Cardiac muscle cell (in vitro differentiated cells and primary cell): ENCODE data around the gene PTGFRN. TPM values are rescaled to one million over a fixed set of nuclear protein-coding genes. Genes with fewer than 3 reads are reported as not detected.
A peak's percentile ranks its signal among the peaks of the same experiment; 100 is the strongest.
"Not testable (repeated sequence)": the region's sequence is repeated elsewhere in the genome, so short reads cannot be mapped to it uniquely, and the experiment has no call there.

Experiments used
- DNase-seq, 2 donors: peaks; one replicate each; pipeline versions ENCODE4 v3.0.0 to v3.0.0-alpha.2; 2010 to 2017; ENCODE audit warnings: low read depth in 1 of 2, low spot score in 1 of 2
- H3K27ac ChIP-seq: fragments of 200-600 bp; sonication (generic); 2 replicates; pipeline ENCODE4 v1.5.1; 2016
- H3K27me3 ChIP-seq: fragments of 200-600 bp; sonication (generic); 2 replicates; pipeline ENCODE4 v1.6.0; 2016; ENCODE audit warnings: control low read depth
- H3K36me3 ChIP-seq: fragments of 200-600 bp; sonication (generic); 2 replicates; pipeline ENCODE4 v1.5.1; 2016; ENCODE audit warnings: control low read depth
- H3K4me1 ChIP-seq: fragments of 200-600 bp; sonication (generic); 2 replicates; pipeline ENCODE4 v1.8.1; 2017; ENCODE audit warnings: low read depth, mild to moderate bottlenecking, mixed run types
- H3K4me3 ChIP-seq: fragments of 200-600 bp; sonication (generic); 2 replicates; pipeline ENCODE4 v1.5.1; 2016; ENCODE audit warnings: mild to moderate bottlenecking
- H3K9me3 ChIP-seq: fragments of 200-600 bp; sonication (generic); 2 replicates; pipeline ENCODE4 v1.5.1; 2017; ENCODE audit warnings: low read depth, mild to moderate bottlenecking, control low read depth
- polyA plus RNA-seq: library from polyadenylated mRNA; unstranded; fragments of >200 nt; fragmentation: Nextera tagmentation; extraction: Ambion mirVana; gene quantifications from 2 replicates; pipeline ENCODE4 v1.2.1, GENCODE V29; 2016
- total RNA-seq: library from RNA; depleted of rRNA; stranded (reverse); fragments of >200 nt; gene quantifications from 2 replicates; pipeline ENCODE4 v1.2.3, GENCODE V29; 2016
- TF ChIP-seq, protein P1 (sequence below): IDR thresholded peaks from 2 replicates; pipeline ENCODE4 v1.5.1; 2012; ENCODE audit warnings: low read depth, mild to moderate bottlenecking, low read length

The PTGFRN gene
- total RNA-seq (69.7 and 72.4 TPM in 2 replicates), polyA plus RNA-seq (47.5 and 60.1 TPM in 2 replicates)

DNA sequence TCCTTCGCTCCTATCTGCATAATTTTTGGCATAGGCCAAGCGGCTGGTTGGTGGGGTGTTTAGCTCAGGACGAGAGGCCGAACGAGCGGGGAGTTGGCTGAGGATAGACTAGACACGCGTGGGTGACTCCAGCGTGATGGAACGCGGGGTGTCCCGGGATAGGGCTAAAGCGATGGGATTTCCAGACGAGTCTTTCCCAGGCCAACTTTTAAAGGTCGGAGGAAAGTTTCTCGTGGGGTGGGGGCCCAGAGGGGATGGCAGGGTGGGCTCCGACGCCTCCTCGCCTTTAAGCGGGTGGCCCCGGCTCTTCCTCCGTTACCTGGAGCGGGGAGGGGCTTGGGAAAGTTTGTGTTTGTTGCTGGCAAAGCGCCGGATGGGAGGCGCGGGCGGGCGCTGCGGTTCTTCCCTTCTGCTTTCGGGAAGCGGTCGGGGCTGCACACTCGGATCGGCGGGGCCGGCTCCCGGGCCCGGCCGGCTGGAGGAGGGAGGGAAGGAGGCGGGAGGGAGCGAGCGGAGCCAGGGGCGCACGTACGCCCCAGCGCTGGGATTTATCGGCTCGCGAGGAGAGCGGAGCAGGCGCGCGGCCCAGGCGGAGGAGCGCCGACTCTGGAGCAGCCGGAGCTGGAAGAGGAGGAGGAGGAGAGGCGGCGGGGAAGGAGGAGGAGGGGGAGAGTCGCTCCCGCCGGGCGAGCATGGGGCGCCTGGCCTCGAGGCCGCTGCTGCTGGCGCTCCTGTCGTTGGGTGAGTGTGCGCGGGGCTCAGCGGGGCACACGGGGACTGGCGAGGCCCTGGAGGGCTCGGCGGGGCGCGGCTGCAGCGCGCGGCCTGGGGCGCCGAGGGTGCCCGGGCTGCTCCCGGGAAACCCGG, at the start of gene PTGFRN:
PTGFRN (plus strand) TSS at position 405 of the 867 bp plus-strand sequence; CDS start at position 693, 288 bp downstream.
- TF ChIP-seq, protein P1, sequence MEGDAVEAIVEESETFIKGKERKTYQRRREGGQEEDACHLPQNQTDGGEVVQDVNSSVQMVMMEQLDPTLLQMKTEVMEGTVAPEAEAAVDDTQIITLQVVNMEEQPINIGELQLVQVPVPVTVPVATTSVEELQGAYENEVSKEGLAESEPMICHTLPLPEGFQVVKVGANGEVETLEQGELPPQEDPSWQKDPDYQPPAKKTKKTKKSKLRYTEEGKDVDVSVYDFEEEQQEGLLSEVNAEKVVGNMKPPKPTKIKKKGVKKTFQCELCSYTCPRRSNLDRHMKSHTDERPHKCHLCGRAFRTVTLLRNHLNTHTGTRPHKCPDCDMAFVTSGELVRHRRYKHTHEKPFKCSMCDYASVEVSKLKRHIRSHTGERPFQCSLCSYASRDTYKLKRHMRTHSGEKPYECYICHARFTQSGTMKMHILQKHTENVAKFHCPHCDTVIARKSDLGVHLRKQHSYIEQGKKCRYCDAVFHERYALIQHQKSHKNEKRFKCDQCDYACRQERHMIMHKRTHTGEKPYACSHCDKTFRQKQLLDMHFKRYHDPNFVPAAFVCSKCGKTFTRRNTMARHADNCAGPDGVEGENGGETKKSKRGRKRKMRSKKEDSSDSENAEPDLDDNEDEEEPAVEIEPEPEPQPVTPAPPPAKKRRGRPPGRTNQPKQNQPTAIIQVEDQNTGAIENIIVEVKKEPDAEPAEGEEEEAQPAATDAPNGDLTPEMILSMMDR = no peak
- H3K27ac ChIP-seq = peak within 1 kb of the TSS; percentile 70
- no peaks in the 10 kb centered on the region for H3K9me3 ChIP-seq
- peak; percentile 87 to 88 for DNase-seq
- H3K4me1 ChIP-seq = peaks cover 14% of the 10 kb centered on the region
- no peaks in the 10 kb centered on the region for H3K27me3 ChIP-seq
- no peaks in the 10 kb centered on the region for H3K36me3 ChIP-seq
- H3K4me3 ChIP-seq = peak within 1 kb of the TSS; percentile 79

DNA sequence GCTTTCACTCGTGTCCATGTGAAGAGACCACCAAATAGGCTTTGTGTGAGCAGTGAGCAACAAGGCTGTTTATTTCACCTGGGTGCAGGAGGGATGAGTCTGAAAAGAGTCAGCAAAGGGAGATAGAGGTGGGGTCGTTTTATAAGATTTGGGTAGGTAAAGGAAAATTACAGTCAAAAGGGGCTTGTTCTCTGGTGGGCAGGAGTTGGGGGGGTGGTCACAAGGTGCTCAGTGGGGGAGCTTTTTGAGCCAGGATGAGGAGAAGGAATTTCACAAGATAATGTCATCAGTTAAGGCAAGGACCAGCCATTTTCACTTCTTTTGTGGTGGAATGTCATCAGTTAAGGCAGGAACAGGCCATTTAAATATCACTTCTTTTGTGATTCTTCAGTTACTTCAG, 49.5 kb upstream of the PTGFRN start:
- H3K27ac ChIP-seq, H3K27me3 ChIP-seq, H3K4me3 ChIP-seq, H3K4me1 ChIP-seq, H3K36me3 ChIP-seq, H3K9me3 ChIP-seq, DNase-seq: not testable (repeated sequence)

DNA sequence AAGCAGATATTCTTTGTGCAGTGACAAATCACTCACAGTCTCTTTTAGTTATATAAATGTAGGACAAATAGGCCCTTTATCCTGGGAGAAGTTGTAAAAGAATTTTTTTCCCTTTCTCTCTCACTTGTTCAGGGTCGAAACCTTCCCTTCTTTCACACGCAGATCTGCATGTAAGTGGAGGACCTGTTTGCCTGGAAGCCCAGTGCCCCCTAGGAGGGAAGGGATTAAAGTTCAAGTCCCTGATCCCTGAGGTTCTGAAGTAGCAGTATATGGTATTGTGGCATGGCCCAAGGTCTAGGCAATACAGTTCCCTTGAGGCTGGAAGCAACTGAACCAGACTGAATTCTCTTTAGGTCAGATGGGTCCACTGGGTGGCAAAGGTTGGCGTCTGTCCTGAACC, 48.6 kb upstream of the PTGFRN start:
- no peaks in the 10 kb centered on the region for H3K4me1 ChIP-seq
- no peak overlapping the region for H3K27ac ChIP-seq
- H3K27me3 ChIP-seq = no peaks in the 10 kb centered on the region
- no peaks in the 10 kb centered on the region for H3K36me3 ChIP-seq
- no peak for DNase-seq
- H3K4me3 ChIP-seq = no peak overlapping the region
- no peaks in the 10 kb centered on the region for H3K9me3 ChIP-seq
- TF ChIP-seq, protein P1 = no peak

DNA sequence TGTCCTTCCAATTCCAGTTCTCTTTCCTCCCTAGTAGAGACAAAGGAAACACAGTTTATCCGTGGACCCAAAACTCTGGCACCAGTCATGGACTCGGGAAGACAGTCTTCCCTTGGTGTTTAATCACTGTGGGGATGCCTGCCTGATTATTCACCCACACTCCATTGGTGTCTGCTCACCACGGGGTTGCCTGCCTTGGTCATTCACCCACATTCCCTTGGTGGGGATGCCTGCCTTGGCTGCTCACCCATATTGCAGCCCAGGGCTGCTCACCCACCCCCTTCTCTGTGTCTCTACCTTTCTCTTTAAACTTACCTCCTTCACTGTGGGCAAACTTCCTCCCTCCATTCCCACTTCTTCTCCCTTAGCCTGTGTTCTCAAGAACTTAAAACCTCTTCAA, 46.7 kb upstream of the PTGFRN start:
- H3K36me3 ChIP-seq, DNase-seq, H3K4me1 ChIP-seq, H3K4me3 ChIP-seq, H3K9me3 ChIP-seq, H3K27ac ChIP-seq, H3K27me3 ChIP-seq: not testable (repeated sequence)

DNA sequence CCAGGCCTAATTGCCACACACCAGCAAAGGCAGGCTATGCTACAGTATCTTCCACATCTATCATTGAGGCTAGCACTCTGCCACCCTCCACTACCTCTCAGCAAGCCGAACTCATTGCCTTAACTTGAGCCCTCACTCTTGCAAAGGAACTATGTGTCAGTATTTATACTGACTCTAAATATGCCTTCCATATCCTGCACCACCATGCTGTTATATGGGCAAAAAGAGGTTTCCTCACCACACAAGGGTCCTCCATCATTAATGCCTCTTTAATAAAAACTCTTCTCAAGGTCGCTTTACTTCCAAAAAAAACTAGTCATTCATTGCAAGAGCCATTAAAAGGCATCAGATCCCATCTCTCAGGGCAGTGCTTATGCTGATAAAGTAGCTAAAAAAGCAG, 43.2 kb upstream of the PTGFRN start:
- H3K27me3 ChIP-seq, H3K9me3 ChIP-seq, DNase-seq, H3K27ac ChIP-seq, H3K4me3 ChIP-seq, H3K36me3 ChIP-seq, H3K4me1 ChIP-seq: not testable (repeated sequence)

DNA sequence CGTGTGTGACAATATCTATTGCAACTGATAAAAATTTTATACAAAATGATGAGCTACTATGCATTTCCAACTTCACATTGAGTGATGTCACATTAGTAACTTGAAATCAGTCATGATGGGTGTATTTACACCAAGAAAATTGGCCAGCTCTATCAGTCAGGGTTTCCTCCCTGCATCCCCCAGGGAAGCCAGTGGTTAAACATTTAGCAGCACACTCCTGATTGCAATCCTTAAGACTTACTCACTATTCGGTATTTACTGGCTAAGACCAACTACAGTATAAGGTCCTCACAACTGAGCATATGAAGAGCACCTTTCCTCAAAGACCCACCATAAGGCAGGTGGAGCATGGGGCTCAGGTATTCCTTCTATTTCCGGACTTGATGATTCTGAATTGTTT, 41.3 kb upstream of the PTGFRN start:
- peak in 1 of 2 donors; percentile 78 for DNase-seq
- Histone ChIP-seq H3K4me1 (no peaks in the 10 kb centered on the region), H3K27me3 (no peaks in the 10 kb centered on the region), H3K36me3 (no peaks in the 10 kb centered on the region), H3K27ac (no peak overlapping the region), H3K9me3 (no peaks in the 10 kb centered on the region), H3K4me3 (no peak overlapping the region)
- TF ChIP-seq, protein P1 = no peak

DNA sequence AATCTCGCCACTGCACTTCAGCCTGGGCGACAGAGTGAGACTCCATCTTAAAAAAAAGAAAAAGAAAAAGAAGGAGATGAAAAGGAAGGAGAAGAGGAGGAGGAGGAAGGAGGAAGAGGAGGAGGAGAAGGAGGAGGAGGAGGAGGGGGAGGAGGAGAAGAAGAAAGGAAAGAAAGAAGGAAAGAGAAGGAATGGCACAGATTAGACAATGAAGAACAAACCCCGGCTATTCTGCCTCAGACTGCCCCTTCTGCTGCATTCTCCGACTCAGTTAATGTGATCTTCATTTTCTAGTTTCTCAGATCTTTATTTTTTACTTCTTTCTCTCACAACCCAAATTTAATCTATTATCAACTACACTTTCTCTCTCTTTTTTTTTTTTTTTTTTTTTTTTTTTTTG, 40.1 kb upstream of the PTGFRN start:
- TF ChIP-seq, protein P1 = no peak
- no peak for DNase-seq
- no peaks in the 10 kb centered on the region for H3K27me3 ChIP-seq
- H3K4me1 ChIP-seq = no peaks in the 10 kb centered on the region
- no peak overlapping the region for H3K4me3 ChIP-seq
- no peaks in the 10 kb centered on the region for H3K9me3 ChIP-seq
- H3K27ac ChIP-seq = no peak overlapping the region
- no peaks in the 10 kb centered on the region for H3K36me3 ChIP-seq
